ENCODE measurements around the gene DLEC1.

- TF ChIP-seq CTCF (IDR thresholded peaks at IDR 0.05; ENCODE audit: insufficient read depth, low read depth, low read length), result no peak
- no peak for TF ChIP-seq EZH2 (IDR thresholded peaks at IDR 0.05; ENCODE audit: insufficient read depth, low read length)
Measured at GRCh38 chr3:38102444-38102814, 63.4 kb downstream of the DLEC1 start.
